ENCODE results near the gene SORCS3.

SORCS3 gene

DNA sequence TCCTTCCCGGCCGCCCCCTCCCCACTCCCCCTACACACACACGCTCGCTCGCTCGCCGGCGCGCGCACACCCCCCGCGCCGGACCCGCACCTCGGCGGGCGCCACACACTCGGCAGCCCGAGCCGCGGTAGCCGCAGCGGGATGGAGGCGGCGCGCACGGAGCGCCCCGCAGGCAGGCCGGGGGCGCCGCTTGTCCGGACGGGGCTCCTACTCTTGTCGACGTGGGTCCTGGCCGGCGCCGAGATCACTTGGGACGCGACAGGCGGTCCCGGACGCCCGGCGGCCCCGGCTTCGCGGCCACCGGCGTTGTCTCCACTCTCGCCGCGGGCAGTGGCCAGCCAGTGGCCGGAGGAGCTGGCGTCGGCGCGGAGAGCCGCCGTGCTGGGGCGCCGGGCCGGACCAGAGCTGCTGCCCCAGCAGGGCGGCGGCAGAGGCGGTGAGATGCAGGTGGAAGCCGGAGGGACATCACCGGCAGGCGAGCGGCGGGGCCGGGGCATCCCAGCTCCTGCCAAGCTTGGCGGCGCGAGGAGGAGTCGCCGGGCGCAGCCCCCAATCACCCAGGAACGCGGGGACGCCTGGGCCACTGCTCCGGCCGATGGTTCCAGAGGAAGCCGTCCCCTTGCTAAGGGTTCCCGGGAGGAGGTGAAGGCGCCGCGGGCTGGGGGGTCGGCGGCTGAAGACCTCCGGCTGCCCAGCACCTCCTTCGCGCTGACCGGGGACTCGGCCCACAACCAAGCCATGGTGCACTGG is at the start of gene SORCS3:
TSS of gene SORCS3 (plus strand) at position 104 of the 750 bp plus-strand sequence.
- no peak for DNase-seq (ENCODE audit: low read depth)

DNA sequence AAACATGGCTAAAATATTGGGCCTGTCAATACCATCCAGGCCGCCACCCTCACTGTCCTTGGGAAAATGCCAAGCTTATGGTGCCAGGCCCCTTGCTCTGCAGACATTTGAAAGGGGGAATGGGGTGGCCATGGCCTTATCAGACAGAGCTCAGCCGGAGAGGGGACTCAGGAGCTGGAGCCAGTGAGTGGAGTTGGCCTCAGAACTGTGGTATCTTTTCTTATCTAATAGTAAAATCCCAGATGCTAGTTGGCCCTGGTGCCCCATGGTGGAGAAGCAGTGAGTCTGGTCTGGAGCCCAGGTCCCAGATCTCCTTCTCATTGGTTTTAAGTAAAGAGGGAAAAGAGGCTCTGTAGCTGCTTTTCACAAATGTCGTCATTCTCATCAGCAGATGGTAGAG is 49.6 kb upstream of the SORCS3 start:
- no peak for DNase-seq (ENCODE audit: low read depth)

DNA sequence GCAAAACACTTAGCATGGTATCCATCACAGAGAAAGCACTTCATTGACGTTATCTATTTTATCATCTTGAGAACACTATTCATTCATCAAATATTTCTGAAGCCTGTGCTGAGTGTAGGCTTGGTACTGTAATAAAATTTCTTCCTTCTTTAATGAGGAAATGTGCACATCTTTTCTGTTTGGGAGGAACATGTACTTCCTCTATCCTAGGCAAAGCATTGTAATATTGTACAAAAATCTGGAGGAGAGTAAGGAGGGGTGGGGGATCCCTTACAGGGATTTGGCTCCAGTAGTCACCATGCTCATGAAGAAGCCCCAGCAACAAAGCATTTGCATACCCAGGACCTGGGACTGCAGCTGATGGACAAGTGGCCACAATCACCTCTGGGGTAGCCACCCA is 39.9 kb upstream of the SORCS3 start:
- DNase-seq (ENCODE audit: low read depth): no peak

DNA sequence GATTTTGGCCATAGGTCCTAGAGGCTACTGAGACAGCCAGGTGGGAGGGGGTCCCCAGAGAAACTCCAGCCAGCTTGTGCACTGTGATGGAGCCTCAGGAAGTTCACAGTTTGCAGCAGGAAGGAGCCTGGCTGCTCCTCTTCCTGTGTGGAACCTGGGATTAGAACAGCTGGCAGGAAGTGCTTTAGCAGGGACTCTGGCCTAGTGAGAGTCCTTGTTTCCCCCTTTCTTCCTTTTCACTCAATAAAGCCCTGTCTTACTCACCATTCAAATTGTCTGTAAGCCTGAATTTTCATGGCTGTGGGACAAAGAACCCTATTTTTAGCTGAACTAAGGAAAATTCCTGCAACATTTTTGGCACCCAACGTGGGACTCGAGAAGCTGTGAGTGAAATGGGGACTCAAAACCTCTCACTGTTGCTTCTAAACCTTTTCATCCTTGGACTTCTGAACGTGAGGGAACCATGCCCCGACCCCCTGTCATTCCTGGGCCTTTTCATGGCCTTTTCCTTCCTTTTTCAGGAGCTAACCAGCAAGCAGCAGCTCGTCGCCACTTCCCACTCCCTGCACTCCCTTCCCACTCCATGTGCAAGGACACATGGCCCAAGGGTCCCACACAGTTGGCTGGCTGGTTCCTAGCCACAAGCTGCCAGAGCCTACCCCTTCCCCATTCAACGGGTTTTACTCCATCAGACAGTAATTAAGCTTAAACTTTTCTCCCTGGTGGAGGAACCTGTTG is 32.8 kb upstream of the SORCS3 start:
- DNase-seq (ENCODE audit: low read depth): no peak

DNA sequence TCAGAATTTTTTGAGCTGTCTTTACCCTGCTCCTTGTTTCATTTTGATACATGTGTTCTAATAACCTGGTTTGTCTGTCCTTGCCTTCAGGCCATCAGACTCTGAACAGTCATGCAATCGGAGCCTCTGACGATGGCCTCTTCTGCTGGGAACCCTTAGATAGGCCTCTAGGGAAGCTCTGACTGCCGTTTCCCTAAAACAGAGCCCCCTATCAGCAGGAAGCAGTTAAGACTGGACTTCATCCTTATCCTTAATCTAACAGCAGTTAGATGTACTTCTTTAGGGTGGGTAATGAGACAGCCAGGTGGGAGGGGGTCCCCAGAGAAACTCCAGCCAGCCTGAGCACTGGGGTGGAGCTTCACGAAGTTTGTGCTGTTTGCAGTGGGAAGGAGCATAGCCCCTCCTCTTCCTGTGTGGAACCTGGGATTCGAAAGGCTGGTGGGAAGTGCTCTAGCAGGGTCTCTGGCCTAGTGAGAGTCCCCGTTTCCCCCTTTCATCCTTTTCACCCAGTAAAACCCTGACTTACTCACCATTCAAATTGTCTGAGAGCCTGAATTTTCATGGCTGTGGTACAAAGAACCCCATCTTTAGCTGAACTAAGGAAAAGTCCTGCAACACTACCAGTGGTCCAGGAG is 28.4 kb upstream of the SORCS3 start:
- DNase-seq (ENCODE audit: low read depth): no peak

DNA sequence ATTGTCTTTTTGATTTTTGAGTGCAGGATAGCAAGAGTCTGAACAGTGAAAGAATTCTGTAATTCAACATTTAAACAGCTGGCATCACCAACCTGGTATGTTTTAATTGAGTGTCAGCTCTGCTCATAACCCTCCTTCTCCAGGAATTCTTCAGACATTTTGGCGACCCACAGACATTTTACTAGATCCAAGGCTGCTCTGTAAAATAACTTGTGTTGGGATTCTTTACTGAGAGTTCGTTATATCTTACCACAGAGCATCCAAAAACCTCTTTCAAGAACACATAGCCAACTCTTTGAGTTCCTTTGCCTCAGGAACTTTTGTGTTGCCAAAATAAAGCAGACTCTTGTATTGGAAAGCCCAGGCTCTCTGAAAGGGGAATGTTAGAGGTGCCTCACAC is 27.7 kb upstream of the SORCS3 start:
- no peak for DNase-seq (ENCODE audit: low read depth)

DNA sequence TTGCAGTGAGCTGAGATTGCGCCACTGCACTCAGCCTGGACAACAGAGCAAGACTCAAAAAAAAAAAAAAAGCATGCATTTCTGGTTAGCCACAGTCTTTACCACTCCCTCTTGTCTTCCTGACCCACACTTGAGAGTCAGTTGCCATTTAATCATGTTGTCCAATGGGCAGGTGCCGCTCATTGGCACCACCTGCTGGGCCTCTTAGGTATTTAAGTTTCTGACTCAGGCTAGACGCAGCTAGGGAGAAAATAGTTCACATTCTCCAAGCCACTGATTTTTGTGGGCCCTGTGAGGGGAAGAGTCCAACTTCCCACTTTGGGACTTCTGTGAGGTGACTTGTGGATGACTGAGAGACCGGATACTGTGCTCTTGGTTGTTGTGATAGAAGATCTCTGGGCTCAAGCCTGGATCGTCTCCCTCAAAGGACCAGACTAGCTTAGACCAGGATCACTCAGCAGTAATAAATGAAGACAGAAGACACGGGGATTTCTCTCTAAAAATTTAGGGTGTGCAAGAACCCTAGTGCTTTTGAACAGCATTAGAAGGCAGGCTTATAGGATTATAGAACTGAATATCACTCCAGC is 26.8 kb upstream of the SORCS3 start:
- no peak for DNase-seq (ENCODE audit: low read depth)

DNA sequence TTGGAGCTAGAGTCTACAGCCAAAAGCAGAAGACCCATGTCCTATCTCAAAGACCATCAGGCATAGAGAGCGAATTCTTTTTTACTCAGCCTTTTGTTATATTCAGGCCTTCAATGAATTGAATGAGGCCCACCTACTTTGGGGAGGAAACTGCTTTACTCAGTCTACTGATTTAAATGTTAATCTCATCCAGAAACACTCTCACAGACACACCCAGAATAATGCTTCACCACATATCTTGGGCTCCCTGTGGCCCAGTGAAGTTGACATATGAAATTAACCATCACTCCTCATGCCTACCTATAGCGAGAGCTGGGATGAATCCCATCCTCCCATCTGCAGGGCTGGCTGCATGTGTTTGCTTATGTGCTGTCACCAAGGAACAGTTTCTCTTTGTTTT is 26.0 kb upstream of the SORCS3 start:
- no peak for DNase-seq (ENCODE audit: low read depth)

DNA sequence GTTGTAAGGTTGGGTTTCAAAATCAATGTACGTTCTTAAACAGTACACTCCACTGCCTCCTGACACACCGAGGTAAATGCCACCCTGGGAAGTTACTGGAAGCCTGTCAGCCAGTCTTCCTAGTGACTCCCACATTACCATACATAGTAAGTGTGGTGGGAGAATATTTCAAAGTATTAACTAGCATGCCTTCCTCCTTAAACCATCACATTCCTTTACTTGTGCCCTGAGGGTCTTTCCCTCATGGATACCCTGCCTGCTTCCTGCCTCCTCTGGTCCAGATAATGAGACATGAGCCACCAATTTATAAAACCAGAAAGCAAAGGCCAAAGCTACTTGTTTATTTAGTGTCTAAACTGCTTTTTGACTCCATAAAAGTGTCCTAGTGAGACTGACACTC is 23.3 kb upstream of the SORCS3 start:
- DNase-seq (ENCODE audit: low read depth): no peak

DNA sequence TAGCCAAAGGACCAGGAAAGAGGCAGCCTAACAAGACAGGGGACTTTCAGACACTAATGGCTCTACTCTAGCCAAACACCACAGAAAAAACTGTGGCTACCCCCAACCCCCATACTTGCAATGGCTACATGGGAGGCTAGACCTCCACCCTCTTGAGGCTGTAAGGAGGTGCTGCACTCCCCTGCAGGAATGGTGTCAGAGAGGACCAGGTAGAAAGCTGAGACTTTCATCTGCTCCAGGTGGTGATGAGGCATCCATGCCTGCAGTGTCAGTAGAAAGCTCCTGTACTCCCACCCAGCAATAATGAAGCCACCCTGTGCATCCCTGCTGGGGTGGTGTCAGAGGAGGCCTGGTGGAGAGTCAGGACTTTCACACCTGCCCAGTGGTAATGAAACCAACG is 18.9 kb upstream of the SORCS3 start:
- no peak for DNase-seq (ENCODE audit: low read depth)

DNA sequence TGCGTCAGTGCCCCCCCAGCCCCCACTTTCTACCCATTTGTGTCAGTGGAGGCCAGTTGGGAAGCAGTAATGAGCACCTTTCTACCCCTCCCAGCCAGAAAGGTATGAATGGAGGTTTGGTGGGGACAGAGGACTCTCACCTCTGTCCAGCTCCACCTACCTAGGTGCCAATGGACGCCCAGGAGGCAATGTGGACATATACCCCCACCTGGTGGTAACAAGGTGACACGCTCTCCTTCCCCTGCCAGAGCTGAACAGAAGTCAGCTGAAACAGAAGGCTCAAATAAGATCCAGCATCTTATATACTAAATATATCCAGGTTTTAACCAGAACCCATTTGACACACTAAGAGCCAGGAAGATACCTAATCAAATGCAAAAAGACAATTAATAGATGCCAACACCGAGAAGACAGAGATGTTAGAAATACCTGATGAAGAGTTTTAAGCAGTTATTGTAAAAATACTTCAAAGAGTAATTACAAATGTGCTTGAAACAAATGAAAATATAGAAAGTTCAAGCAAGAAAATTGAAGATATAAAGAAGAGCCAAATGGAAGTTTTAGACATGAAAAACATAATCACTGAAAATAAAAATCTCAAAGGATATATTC is 18.4 kb upstream of the SORCS3 start:
- DNase-seq (ENCODE audit: low read depth): no peak

DNA sequence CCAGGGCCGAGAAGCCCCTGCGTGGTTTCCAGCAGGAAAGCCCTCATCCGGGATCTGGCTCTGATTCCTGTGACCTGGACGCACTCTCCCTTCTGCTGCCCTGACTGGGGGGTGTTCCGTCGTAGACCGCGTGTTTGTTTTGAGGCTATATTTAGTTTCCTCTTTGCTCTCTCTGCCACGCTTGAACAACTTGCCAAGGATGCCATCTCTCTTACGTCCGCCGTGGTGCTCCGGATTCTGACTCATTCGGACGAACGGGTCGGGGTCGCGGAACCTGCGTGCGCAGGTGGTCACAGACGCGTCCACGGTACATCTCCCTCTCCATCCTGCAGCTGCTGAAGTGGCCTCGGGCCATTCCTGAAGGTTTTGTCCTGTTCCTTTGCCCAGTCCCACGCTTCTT is 10.4 kb upstream of the SORCS3 start:
- no peak for DNase-seq (ENCODE audit: low read depth)

DNA sequence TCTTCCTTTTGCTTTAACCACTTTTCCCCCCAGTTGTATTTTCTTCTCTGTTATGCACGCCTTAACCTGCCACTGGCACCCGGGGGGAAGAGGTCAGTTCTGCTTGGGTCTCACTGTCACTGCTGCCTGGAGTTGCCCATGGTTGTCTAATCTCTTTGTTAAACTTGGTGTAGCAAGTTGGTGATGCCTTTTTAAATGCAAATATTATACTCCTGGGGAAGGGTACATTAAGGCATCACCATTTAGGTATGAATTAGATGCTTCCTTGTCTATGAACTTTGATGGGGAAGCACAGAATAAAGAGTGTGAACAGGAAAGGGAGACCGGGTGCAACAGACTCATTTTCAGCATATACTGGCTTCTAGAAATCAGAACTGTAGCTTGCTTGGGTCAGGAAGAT is 9.1 kb upstream of the SORCS3 start:
- no peak for DNase-seq (ENCODE audit: low read depth)

DNA sequence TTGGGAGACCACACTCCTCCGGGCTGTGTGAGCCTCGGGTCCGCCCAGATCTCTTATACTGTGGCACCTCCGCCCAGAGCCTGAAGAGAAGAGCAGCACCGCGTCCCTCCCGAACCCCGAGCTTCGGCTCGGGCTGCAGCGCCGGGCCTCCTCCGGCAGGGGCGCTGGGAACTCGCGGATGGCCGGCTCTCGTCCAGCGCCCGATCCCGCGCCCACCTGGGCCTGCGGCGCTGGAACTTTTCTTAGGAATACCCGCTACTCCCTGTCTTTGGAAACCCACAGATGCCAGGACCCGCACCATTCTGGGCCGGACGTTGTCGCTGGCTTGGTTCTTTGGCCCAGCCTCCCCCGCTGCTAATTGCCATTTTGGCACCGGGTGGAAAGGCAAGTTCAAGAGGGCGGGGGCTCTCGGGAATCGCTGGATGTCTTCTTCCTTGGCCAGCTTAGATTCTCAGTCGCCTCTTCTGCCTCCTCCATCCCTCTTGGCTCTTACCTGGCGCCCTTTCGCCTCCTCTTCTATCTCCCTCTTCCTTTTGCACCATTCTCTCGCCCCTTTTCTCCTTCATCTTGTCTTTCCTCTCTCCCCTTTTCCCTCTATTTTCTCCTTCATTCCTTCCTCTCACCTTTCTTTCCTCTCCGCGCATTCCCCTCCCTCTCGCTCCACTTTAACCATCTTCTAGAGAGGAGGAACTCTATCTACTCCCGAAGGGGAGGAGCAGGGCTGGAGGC is 2.1 kb upstream of the SORCS3 start:
- DNase-seq (ENCODE audit: low read depth): no peak

DNA sequence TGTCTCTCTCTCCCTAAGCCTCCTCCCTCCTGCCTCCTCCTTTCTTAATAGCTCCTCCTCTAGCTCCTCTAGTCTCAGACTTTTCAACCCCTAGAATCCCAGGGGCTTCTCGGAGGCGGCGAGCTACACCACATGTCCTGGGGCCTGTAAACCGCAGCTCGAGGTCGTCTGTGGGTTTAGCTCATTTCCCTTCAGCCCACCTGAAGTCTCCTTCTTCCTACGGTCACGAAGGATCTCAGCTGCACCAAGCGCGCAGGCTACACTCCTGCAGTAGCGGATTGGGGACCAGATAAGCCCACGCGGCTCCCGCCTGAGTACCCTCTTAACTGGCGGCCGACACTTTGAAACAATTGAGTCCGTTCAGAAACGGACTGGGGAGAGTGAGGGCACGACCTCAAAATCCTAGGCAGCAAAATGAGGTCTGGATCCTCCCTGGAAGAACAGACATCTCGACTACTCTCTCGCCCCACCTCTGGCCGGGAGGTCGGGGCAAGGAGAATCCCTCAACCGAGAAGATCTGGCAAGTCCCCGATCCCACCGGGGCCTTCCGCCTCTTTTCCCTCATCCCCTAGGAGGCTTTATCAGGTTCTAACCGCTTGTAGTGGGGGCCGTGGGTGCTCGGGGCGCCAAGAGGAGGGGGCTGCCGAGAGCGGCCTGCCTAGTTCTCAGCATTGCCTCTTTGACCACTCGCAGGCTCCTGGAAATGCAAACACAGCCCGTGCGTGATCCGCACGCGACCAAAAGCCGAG is 1.3 kb upstream of the SORCS3 start:
- no peak for DNase-seq (ENCODE audit: low read depth)

DNA sequence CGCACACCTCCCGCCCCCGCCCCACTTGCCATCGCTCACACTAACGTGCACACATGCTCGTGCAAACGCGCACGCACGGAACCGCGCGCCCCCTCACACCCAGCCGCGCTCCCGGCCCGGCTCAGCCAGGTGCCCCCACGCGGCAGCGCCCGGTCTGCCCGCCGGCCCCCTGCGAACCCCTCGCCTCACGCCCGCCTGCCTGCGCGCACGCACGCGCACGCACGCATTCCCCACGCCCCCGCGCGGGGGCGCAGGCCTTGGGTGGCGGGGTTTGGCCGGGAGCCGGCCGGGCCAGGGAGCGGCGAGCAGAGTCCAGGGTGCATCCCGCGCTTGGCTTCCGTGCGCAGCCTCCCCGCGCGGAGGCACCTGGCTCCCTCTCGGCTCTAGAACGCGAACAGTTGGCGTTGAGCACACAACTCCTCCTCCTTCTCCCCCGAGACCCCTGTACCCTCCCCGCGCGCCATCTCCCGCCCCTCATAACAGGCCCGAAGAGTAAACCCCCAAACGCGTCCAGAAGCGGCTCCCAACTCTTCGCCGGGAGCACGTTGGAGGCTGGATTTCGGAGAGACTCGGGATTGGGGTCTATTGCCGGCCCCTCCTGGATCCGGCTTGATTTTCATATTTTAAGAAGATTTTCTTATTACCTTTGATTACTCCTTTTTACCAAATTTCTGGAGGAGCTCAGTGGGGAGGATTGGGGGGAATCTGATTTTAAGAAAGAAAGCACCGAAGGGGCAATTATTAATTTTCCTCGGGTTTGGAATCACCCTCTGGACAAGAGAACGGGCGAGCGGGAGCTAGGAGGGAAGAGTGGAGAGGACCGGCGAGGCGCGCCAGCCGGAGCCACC is 527 bp upstream of the SORCS3 start:
- DNase-seq (ENCODE audit: low read depth): no peak

DNA sequence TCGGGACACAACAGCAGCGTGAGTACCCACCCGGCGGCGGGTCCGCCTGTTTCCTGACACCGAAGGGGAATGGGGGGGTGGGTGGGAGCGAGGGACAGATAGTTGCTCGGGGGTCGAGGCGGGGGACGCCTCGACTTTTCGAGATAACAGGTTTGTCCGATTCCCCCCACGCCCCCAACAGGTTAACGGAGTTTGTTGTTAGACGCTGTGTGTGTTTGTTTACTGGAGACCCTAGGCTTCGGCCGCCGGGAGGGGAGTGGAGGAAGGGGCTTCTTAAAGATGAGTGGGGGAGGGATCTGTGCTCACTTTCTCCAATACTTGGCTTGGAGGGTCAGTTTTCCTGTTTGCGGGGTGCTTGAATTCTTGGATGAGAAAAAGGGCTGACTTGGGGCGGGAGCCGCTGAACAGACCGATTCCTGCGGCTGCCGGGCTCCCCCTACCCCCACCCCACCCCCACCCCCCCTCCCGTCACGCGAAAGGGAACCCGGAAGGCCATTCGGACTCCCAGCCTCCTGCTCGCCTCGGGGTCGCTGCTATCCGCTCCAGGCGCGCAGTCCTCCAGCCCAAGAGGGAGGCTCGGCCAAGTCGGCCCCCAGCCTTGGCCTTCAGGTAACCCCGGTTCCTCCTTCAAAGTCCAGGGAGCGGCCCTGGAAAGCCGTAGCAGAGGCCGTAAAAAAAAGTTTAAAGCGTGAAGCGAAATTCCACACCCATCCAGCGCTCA is 1.0 kb downstream of the SORCS3 start:
- DNase-seq (ENCODE audit: low read depth): no peak

DNA sequence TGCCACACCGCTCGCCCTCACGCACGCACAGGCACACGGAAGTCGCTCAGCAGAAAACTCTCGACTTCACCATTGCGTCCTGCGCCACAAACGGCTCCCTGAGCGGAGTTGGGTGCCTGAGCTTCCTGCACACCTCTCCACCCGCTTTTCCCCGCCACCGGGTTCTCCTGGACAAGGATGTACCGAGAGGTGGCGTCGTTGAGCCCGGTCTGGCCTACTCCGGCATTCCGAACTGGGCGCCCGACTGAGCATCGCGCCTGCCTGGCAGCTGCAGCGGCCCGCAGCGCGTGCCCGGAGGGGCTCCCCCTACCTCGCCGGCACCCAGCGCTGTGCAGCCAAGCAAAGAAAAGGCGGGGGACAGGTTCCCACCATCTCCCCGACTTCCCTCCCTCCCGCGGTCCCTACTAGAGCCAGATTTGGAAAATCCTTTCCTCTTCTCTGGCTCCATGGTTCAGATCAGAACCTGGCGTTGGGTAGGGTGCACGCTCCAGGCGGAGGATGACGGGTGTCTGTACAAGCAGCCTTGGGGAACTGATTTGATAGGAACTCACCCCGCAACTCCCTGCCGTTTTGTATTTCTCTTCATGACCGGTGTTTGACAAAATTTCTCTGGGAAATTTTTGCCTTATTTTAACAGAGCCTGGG is 1.7 kb downstream of the SORCS3 start:
- no peak for DNase-seq (ENCODE audit: low read depth)

DNA sequence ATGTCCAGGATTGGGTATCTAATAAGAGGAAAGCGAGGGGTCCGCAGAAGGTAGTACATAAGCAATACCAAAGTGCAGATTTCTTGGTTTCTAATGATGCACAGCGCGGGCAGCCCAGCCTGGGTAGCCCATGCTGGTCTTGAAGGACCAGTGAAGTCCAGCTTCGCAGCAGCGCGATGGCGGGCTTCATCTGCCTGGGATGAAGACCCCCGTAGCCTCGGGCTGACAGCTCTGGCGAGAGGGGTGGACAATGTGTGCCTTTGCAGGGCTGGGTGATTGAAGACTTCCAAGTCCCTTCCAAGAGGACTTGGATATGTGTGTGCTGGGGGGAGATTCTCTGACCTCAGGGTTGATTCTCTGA is 2.2 kb downstream of the SORCS3 start:
- DNase-seq (ENCODE audit: low read depth): no peak
